ENCODE results near the gene MYMK. TPM values are rescaled to one million over a fixed set of nuclear protein-coding genes. Genes with fewer than 3 reads are reported as not detected.

The MYMK gene
- total RNA-seq, 4 donors from 2014 or later: not detected

GRCh38 chr9:133509179-133510083, 15.3 kb downstream of the MYMK start:
- Histone ChIP-seq H3K27ac (peak overlapping the region in 2 of 4 donors; percentile 0 to 18), H3K4me1 (peaks cover 16 to 54% (median 38%) of the 10 kb centered on the region in 3 donors), H3K27me3 (peaks cover 0 to 44% (median 0%) of the 10 kb centered on the region in 4 donors), H3K9me3 (no peaks in the 10 kb centered on the region), H3K36me3 (no peaks in the 10 kb centered on the region), H3K4me3 (peak overlapping the region in 1 of 4 donors; percentile 27)
- DNase-seq: no peak
- intact Hi-C loops (cut with DNase I): no loop called here
- TF ChIP-seq POLR2A (IDR thresholded peaks at IDR 0.05) (no peak), CTCF (IDR thresholded peaks at IDR 0.05) (no peak)
- 0 to 2% methylated on average over 4 to 11 of the region's 26 CpGs for WGBS, 2 donors

- no peak for TF ChIP-seq POLR2A (IDR thresholded peaks at IDR 0.05)
- TF ChIP-seq CTCF (IDR thresholded peaks at IDR 0.05): no peak
- no peak overlapping the region for H3K27ac ChIP-seq
- peaks cover 11 to 45% (median 31%) of the 10 kb centered on the region in 3 donors for H3K4me1 ChIP-seq
- DNase-seq: no peak
- no peaks in the 10 kb centered on the region for H3K36me3 ChIP-seq
- intact Hi-C loops (cut with DNase I): no loop called here
- peaks cover 0 to 48% (median 0%) of the 10 kb centered on the region in 4 donors for H3K27me3 ChIP-seq
- H3K4me3 ChIP-seq: no peak overlapping the region
- peaks cover 0 to 2% (median under 1%) of the 10 kb centered on the region in 3 donors for H3K9me3 ChIP-seq
- 93 to 94% methylated on average over 3 to 5 of the region's 8 CpGs for WGBS, 2 donors
Observed at GRCh38 chr9:133508046-133508445, 16.7 kb downstream of the MYMK start.

GRCh38 chr9:133507246-133507965, 17.4 kb downstream of the MYMK start:
- Histone ChIP-seq H3K4me3 (no peak overlapping the region), H3K27me3 (peaks cover 0 to 49% (median 0%) of the 10 kb centered on the region in 4 donors), H3K9me3 (peaks cover 0 to 8% (median 5%) of the 10 kb centered on the region in 3 donors), H3K27ac (peak overlapping the region in 2 of 4 donors; percentile 60 to 72), H3K4me1 (peaks cover 11 to 45% (median 31%) of the 10 kb centered on the region in 3 donors), H3K36me3 (no peaks in the 10 kb centered on the region)
- TF ChIP-seq POLR2A (IDR thresholded peaks at IDR 0.05) (no peak), CTCF (IDR thresholded peaks at IDR 0.05) (no peak)
- no peak for DNase-seq
- WGBS, 2 donors: 84 to 89% methylated on average over 13 to 19 of the region's 24 CpGs
- intact Hi-C loops (cut with DNase I): no loop called here

- DNase-seq: no peak
Observed at GRCh38 chr9:133506653-133507038, 18.1 kb downstream of the MYMK start.

More at GRCh38 chr9:133506653-133507038, 18.1 kb downstream of the MYMK start:
- TF ChIP-seq CTCF (IDR thresholded peaks at IDR 0.05): no peak
- TF ChIP-seq POLR2A (IDR thresholded peaks at IDR 0.05): no peak
- intact Hi-C loops (cut with DNase I): no loop called here
- WGBS, 2 donors: 43 to 44% methylated on average over 9 to 10 of the region's 18 CpGs
- H3K27me3 ChIP-seq: peaks cover 0 to 49% (median 0%) of the 10 kb centered on the region in 4 donors
- no peaks in the 10 kb centered on the region for H3K36me3 ChIP-seq
- peak overlapping the region in 2 of 4 donors; percentile 60 to 72 for H3K27ac ChIP-seq
- peaks cover 11 to 45% (median 31%) of the 10 kb centered on the region in 3 donors for H3K4me1 ChIP-seq
- no peak overlapping the region for H3K4me3 ChIP-seq
- H3K9me3 ChIP-seq: peaks cover 0 to 16% (median 11%) of the 10 kb centered on the region in 3 donors

Data from esophagus squamous epithelium (tissue), 5 donors.